Measurements from ENCODE around the gene LRRC53.

The LRRC53 gene

GRCh38 chr1:74429580-74429979, 82.8 kb downstream of the LRRC53 start:
- DNase-seq: no peak

GRCh38 chr1:74427681-74428080, 84.7 kb downstream of the LRRC53 start:
- DNase-seq: no peak

GRCh38 chr1:74426208-74426937, 86.0 kb downstream of the LRRC53 start:
- no peak for DNase-seq

- no peak for DNase-seq
Observed at GRCh38 chr1:74425676-74426075, 86.7 kb downstream of the LRRC53 start.

GRCh38 chr1:74423471-74423870, 88.9 kb downstream of the LRRC53 start:
- no peak for DNase-seq

- no peak for DNase-seq
Observed at GRCh38 chr1:74422421-74423292, 89.8 kb downstream of the LRRC53 start.

- no peak for DNase-seq
Observed at GRCh38 chr1:74420467-74420866, 91.9 kb downstream of the LRRC53 start.
